Measurements from ENCODE around the gene ARHGAP36. TPM values are rescaled to one million over a fixed set of nuclear protein-coding genes. Genes with fewer than 3 reads are reported as not detected.

The ARHGAP36 gene
- total RNA-seq, 1 donor from 2014 or later = not detected

Other genes starting within 250 kb of the ARHGAP36 start
- gene ENOX2, start 155.1 kb upstream of the ARHGAP36 start, total RNA-seq (ENCODE audit: unreplicated experiment) = 14.0 TPM
- 1.1 TPM for gene IGSF1, start 231.0 kb downstream of the ARHGAP36 start, total RNA-seq (ENCODE audit: unreplicated experiment)